ENCODE results near the gene PSG7.

- TF ChIP-seq CTCF (IDR thresholded peaks at IDR 0.05) (no peak), POLR2A (IDR thresholded peaks at IDR 0.05) (no peak)
These were observed 57.4 kb downstream of the PSG7 start, which contains the start of gene PSG1 for GRCh38 chr19:42879613-42880012.

Measured in adrenal gland (tissue), 5 donors.